ENCODE data around the gene PSME3IP1.

GRCh38 chr16:57111420-57111819 is 74.4 kb downstream of the PSME3IP1 start:
- TF ChIP-seq CTCF (IDR thresholded peaks at IDR 0.05) (no peak), POLR2A (IDR thresholded peaks at IDR 0.05) (no peak)

Measured in adrenal gland (tissue), 5 donors.